ENCODE results near the gene MACROD2.
A peak's percentile ranks its signal among the peaks of the same experiment; 100 is the strongest.

MACROD2 gene

GRCh38 chr20:14783766-14784165 is 788.5 kb downstream of the MACROD2 start:
- no peak overlapping the region for H3K9ac ChIP-seq (ENCODE audit: insufficient read length, low read depth)
- no peak for DNase-seq (ENCODE audit: low read depth, low spot score)
- no peaks in the 10 kb centered on the region for H3K36me3 ChIP-seq (ENCODE audit: insufficient read depth, insufficient read length, low read length)
- H3K9me3 ChIP-seq (ENCODE audit: insufficient read depth, low read length) = no peaks in the 10 kb centered on the region
- H3K4me3 ChIP-seq (ENCODE audit: insufficient read length, low read depth) = no peak overlapping the region
- no peaks in the 10 kb centered on the region for H3K27me3 ChIP-seq (ENCODE audit: insufficient read depth, insufficient read length)
- H3K4me1 ChIP-seq (ENCODE audit: insufficient read depth, insufficient read length) = no peaks in the 10 kb centered on the region
- no peak for TF ChIP-seq ZNF274 (IDR thresholded peaks at IDR 0.05; ENCODE audit: low read depth, low read length)
- TF ChIP-seq YY1 (IDR thresholded peaks at IDR 0.05; ENCODE audit: insufficient read depth, insufficient read length) = no peak
- TF ChIP-seq SUZ12 (IDR thresholded peaks at IDR 0.05; ENCODE audit: extremely low read depth, insufficient read depth, insufficient read length) = no peak

GRCh38 chr20:14785065-14785743 is 789.9 kb downstream of the MACROD2 start:
- Histone ChIP-seq H3K27me3 (ENCODE audit: insufficient read depth, insufficient read length) (no peaks in the 10 kb centered on the region), H3K4me1 (ENCODE audit: insufficient read depth, insufficient read length) (no peaks in the 10 kb centered on the region), H3K9me3 (ENCODE audit: insufficient read depth, low read length) (0 out of 2 replicates have a peak, but pooled peaks cover 2% of the 10 kb centered on the region), H3K9ac (ENCODE audit: insufficient read length, low read depth) (no peak overlapping the region), H3K36me3 (ENCODE audit: insufficient read depth, insufficient read length, low read length) (no peaks in the 10 kb centered on the region), H3K4me3 (ENCODE audit: insufficient read length, low read depth) (no peak overlapping the region)
- no peak for DNase-seq (ENCODE audit: low read depth, low spot score)
- TF ChIP-seq ZNF274 (IDR thresholded peaks at IDR 0.05; ENCODE audit: low read depth, low read length) (no peak), YY1 (IDR thresholded peaks at IDR 0.05; ENCODE audit: insufficient read depth, insufficient read length) (no peak), SUZ12 (IDR thresholded peaks at IDR 0.05; ENCODE audit: extremely low read depth, insufficient read depth, insufficient read length) (no peak)

- Histone ChIP-seq H3K4me3 (ENCODE audit: insufficient read length, low read depth) (no peak overlapping the region), H3K9me3 (ENCODE audit: insufficient read depth, low read length) (peaks cover 11% of the 10 kb centered on the region; the same call in 1 of the 2 replicates)
- DNase-seq (ENCODE audit: low read depth, low spot score) = no peak
Observed at GRCh38 chr20:14790190-14790589, 794.9 kb downstream of the MACROD2 start.

GRCh38 chr20:14790771-14791620 is 795.7 kb downstream of the MACROD2 start:
- Histone ChIP-seq H3K9me3 (ENCODE audit: insufficient read depth, low read length) (peaks cover 11% of the 10 kb centered on the region; the same call in 1 of the 2 replicates), H3K9ac (ENCODE audit: insufficient read length, low read depth) (no peak overlapping the region), H3K36me3 (ENCODE audit: insufficient read depth, insufficient read length, low read length) (no peaks in the 10 kb centered on the region), H3K27me3 (ENCODE audit: insufficient read depth, insufficient read length) (no peaks in the 10 kb centered on the region), H3K4me1 (ENCODE audit: insufficient read depth, insufficient read length) (no peaks in the 10 kb centered on the region), H3K4me3 (ENCODE audit: insufficient read length, low read depth) (no peak overlapping the region)
- TF ChIP-seq YY1 (IDR thresholded peaks at IDR 0.05; ENCODE audit: insufficient read depth, insufficient read length) (no peak), ZNF274 (IDR thresholded peaks at IDR 0.05; ENCODE audit: low read depth, low read length) (0 out of 2 replicates have a peak, but pooled peaks have one; percentile 8)
- no peak for DNase-seq (ENCODE audit: low read depth, low spot score)

More at GRCh38 chr20:14790190-14790589, 794.9 kb downstream of the MACROD2 start:
- H3K27me3 ChIP-seq (ENCODE audit: insufficient read depth, insufficient read length) = no peaks in the 10 kb centered on the region
- H3K36me3 ChIP-seq (ENCODE audit: insufficient read depth, insufficient read length, low read length) = no peaks in the 10 kb centered on the region
- H3K4me1 ChIP-seq (ENCODE audit: insufficient read depth, insufficient read length) = no peaks in the 10 kb centered on the region
- no peak for TF ChIP-seq ZNF274 (IDR thresholded peaks at IDR 0.05; ENCODE audit: low read depth, low read length)
- no peak for TF ChIP-seq SUZ12 (IDR thresholded peaks at IDR 0.05; ENCODE audit: extremely low read depth, insufficient read depth, insufficient read length)
- TF ChIP-seq YY1 (IDR thresholded peaks at IDR 0.05; ENCODE audit: insufficient read depth, insufficient read length) = no peak
- no peak overlapping the region for H3K9ac ChIP-seq (ENCODE audit: insufficient read length, low read depth)

GRCh38 chr20:14792915-14793314 is 797.6 kb downstream of the MACROD2 start:
- H3K9me3 ChIP-seq (ENCODE audit: insufficient read depth, low read length) = peaks cover 11% of the 10 kb centered on the region; the same call in 1 of the 2 replicates
- H3K9ac ChIP-seq (ENCODE audit: insufficient read length, low read depth) = no peak overlapping the region
- DNase-seq (ENCODE audit: low read depth, low spot score) = no peak
- TF ChIP-seq ZNF274 (IDR thresholded peaks at IDR 0.05; ENCODE audit: low read depth, low read length) (no peak), SUZ12 (IDR thresholded peaks at IDR 0.05; ENCODE audit: extremely low read depth, insufficient read depth, insufficient read length) (no peak), YY1 (IDR thresholded peaks at IDR 0.05; ENCODE audit: insufficient read depth, insufficient read length) (no peak)
- H3K4me1 ChIP-seq (ENCODE audit: insufficient read depth, insufficient read length) = no peaks in the 10 kb centered on the region
- no peak overlapping the region for H3K4me3 ChIP-seq (ENCODE audit: insufficient read length, low read depth)
- no peaks in the 10 kb centered on the region for H3K36me3 ChIP-seq (ENCODE audit: insufficient read depth, insufficient read length, low read length)
- no peaks in the 10 kb centered on the region for H3K27me3 ChIP-seq (ENCODE audit: insufficient read depth, insufficient read length)

GRCh38 chr20:14799545-14800216 is 804.4 kb downstream of the MACROD2 start:
- TF ChIP-seq YY1 (IDR thresholded peaks at IDR 0.05; ENCODE audit: insufficient read depth, insufficient read length) (no peak), ZNF274 (IDR thresholded peaks at IDR 0.05; ENCODE audit: low read depth, low read length) (no peak), SUZ12 (IDR thresholded peaks at IDR 0.05; ENCODE audit: extremely low read depth, insufficient read depth, insufficient read length) (no peak)
- H3K27me3 ChIP-seq (ENCODE audit: insufficient read depth, insufficient read length) = no peaks in the 10 kb centered on the region
- H3K4me3 ChIP-seq (ENCODE audit: insufficient read length, low read depth) = no peak overlapping the region
- no peak for DNase-seq (ENCODE audit: low read depth, low spot score)
- H3K36me3 ChIP-seq (ENCODE audit: insufficient read depth, insufficient read length, low read length) = no peaks in the 10 kb centered on the region
- H3K9me3 ChIP-seq (ENCODE audit: insufficient read depth, low read length) = no peaks in the 10 kb centered on the region
- no peaks in the 10 kb centered on the region for H3K4me1 ChIP-seq (ENCODE audit: insufficient read depth, insufficient read length)
- no peak overlapping the region for H3K9ac ChIP-seq (ENCODE audit: insufficient read length, low read depth)
